DOHH2 (cell line): ENCODE results near the gene EVL.

Source experiments
- EZH2phosphoT487 ChIP-seq: fragments of 200-600 bp; sonication (generic); IDR thresholded peaks from 2 replicates; pipeline ENCODE4 v1.6.1; 2017; ENCODE audit warnings: borderline replicate concordance, mild to moderate bottlenecking, antibody characterized with exemption, low read length, moderate library complexity, mixed read lengths
- TF ChIP-seq, protein P1 (sequence below): fragments of 200-600 bp; sonication (generic); IDR thresholded peaks from one replicate; pipeline ENCODE4 v1.5.1; 2014; ENCODE audit warnings: antibody characterized with exemption, mild to moderate bottlenecking, low read depth, low read length; ENCODE audit not compliant: poor library complexity, severe bottlenecking

DNA sequence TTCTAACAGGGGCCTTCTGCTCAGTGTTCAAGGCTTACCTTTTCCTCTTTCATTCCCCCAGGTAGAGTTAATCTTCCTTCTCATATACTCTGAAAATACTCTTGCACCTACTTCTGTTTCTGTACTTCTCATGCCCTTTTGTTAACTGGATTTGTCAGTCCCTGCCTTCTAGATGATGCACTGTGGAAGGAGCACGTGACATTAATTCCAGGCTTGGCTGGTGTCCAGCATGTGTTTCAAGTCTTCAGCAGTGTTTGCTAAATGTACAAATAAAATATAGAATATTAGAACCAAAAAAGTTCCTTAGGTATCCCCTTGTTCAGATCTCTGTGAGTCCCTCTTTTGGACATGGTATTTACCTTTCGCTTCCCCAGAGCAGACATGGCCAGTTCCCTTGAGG lies 27.9 kb upstream of the EVL start:
- TF ChIP-seq, protein P1, sequence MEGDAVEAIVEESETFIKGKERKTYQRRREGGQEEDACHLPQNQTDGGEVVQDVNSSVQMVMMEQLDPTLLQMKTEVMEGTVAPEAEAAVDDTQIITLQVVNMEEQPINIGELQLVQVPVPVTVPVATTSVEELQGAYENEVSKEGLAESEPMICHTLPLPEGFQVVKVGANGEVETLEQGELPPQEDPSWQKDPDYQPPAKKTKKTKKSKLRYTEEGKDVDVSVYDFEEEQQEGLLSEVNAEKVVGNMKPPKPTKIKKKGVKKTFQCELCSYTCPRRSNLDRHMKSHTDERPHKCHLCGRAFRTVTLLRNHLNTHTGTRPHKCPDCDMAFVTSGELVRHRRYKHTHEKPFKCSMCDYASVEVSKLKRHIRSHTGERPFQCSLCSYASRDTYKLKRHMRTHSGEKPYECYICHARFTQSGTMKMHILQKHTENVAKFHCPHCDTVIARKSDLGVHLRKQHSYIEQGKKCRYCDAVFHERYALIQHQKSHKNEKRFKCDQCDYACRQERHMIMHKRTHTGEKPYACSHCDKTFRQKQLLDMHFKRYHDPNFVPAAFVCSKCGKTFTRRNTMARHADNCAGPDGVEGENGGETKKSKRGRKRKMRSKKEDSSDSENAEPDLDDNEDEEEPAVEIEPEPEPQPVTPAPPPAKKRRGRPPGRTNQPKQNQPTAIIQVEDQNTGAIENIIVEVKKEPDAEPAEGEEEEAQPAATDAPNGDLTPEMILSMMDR, result no peak
- no peak for TF ChIP-seq EZH2phosphoT487
